D721Med (cell line): ENCODE data around the gene UBR4.

Experiments
- DNase-seq: peaks from one replicate; pipeline ENCODE4 v3.0.0; 2011; ENCODE audit warnings: low spot score; ENCODE audit not compliant: insufficient read length
- FAIRE-seq: peaks from 2 replicates; lab custom pipeline; 2011; peaks lifted over from hg19 to GRCh38; lab: Jason Lieb, UNC
- CTCF ChIP-seq: IDR thresholded peaks from 2 replicates; pipeline ENCODE4 v1.5.1; 2012; ENCODE audit warnings: mild to moderate bottlenecking, control low read depth; ENCODE audit not compliant: insufficient read depth; ENCODE audit errors: missing control alignments

The UBR4 gene

GRCh38 chr1:19066874-19067181 lies 143.2 kb downstream of the UBR4 start:
- TF ChIP-seq CTCF: no peak
- FAIRE-seq (no peak), DNase-seq (no peak)

DNA sequence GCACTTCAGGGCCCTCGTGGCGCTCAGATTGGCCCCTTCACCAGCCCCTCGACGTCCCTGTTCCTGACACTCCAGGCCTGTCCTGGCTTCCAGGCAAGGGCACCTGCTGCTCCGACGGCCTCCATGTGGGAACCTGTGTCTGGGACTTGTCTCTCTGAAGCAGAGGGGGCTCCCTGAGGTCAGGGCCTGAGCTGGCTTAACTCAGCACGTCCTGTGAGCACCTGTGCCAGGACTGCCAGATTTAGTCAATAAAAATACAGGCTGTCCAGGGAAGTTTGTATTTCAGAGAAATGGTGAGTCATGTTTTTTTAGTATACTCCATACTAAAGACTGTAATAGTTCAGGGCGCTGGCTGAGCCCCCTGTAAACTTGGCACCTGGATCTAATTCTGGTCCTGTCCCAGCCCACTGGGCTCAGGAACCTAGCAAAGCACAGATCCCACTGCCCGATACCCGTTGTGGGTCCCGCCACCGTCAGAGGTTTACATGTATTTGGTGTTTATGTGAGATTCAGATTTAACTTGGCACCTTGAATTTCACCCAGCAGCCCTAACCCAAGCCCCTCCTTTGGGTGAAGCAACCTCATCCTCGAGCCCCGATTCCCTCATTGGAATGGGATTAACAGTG lies 143.7 kb downstream of the UBR4 start:
- no peak for FAIRE-seq
- TF ChIP-seq CTCF: no peak
- no peak for DNase-seq

DNA sequence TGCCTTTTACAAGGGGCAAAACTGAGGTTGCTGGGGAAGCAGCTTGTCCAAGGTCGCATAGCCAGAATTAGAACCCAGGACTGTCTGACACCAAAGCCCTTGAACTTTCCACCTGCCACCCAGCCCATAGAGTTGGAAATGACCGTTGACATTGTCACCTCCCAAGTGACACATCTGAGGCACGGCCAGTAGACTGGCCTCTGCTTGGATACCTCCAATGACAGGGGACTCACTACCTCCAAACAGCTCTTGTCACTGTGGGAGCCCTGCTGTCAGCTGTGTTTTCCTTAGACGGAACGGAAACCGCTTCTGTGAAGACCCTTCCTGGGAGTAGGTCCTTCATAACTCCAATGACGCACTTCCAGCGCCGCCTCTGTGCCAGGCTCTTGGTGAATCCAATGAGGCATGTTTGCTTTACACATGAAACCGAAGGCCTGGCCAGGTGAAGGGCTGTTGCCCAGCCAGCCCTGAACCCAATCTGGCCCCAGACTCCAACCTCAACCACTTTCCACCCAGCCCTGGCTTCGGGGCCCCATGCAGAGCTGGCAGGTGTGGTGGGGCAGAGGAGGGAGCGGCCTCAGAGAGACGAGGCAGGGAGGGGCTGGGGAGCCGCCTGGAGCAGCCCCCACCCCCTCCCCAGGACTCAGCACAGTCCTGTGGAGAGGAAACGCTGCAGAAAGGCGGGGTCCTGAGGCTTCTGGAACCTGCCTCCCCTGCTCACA lies 144.4 kb downstream of the UBR4 start:
- no peak for TF ChIP-seq CTCF
- no peak for DNase-seq
- no peak for FAIRE-seq

DNA sequence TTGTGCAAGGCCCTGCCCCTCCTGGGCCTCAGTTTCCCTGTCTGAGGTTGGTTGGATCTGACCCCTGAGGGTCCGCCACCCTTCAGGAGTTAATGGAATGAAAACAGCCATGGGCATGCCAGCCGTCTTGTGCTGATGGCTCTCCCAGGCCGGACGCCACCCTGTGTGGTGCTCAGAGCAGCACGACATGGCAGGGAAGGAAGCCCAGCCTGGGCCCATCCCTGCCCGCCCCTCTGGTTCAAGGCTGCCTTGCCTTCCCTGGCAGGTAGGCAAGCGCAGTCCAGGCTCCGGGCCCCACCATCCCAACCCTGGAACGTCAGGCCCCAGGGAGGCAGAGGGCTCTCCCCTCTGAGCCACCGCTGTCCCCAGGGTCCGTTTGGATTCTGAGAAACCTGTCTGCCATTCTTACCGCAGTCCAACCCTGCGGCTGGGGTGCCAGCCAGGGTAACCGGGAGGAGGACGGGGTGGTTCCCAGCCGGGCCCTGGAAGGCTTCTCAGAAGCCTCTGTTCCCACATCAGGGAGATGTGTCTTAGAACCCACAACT lies 145.1 kb downstream of the UBR4 start:
- no peak for TF ChIP-seq CTCF
- no peak for DNase-seq
- no peak for FAIRE-seq

DNA sequence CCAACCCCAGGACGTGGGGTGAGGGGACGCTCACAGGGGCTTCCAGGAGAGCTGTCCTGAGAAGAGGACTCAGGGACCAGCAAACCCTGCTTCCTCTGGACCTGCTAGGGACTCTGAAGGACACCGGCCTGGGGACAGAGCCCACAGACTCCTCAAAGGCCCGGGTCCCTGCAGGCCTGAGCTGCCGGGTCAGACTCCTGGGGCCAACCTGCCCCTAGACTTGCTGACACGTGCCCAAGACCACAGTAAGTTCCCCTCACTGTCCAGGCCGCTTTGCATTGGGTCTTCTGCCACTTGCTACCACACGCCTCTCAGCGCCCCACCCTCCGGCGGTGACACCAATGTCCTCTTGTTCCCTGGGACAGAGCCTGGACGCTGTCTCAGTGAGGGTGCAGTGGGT lies 146.9 kb downstream of the UBR4 start:
- FAIRE-seq (no peak), DNase-seq (no peak)
- no peak for TF ChIP-seq CTCF

GRCh38 chr1:19062258-19063029 lies 147.6 kb downstream of the UBR4 start:
- TF ChIP-seq CTCF: no peak
- no peak for DNase-seq
- FAIRE-seq: no peak
